ENCODE measurements around the gene PPP1R14D.

The PPP1R14D gene

DNA sequence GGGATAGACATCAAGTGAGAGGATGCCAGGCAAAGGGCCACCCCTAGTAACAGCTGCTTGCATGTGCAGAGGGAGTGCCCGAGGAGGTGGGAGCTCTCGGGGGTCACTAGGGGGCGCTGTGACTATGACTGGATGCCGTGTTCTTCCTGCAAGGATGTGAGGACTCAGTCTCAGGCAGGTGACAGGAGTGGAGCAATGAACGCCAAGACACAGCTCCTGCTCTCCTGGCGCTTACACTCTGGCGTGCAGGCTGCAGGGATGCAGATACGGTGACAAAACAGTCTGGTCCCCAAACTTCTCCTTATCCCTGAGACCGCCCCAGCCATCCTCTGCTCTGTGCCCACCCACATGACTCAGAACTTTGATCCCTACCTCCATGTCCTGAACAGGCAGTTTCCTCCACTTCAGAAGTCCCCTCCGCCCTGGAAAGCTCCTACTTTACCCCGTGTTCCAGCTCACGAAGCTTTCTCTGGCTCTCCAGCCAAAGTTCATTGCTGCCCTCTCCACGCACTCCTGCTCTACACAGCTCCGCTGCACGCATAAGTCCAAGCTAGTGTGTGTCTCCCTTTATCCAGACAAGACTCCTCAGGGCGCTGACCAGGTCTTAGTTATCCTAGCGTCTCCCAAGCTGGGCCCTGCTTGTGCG lies 30.8 kb upstream of the PPP1R14D start (continued):
- TF ChIP-seq ZEB2 (tag by site-specific recombination; IDR thresholded peaks at IDR 0.05), result 0 out of 2 replicates have a peak, but pooled peaks have one; percentile 17
- no peak for TF ChIP-seq ZNF621 (tag by site-specific recombination; IDR thresholded peaks at IDR 0.05)
- no peak for TF ChIP-seq ZNF140 (tag by site-specific recombination; IDR thresholded peaks at IDR 0.05)
- TF ChIP-seq ZNF175 (tag by site-specific recombination; IDR thresholded peaks at IDR 0.05), result no peak
- TF ChIP-seq, protein P1, sequence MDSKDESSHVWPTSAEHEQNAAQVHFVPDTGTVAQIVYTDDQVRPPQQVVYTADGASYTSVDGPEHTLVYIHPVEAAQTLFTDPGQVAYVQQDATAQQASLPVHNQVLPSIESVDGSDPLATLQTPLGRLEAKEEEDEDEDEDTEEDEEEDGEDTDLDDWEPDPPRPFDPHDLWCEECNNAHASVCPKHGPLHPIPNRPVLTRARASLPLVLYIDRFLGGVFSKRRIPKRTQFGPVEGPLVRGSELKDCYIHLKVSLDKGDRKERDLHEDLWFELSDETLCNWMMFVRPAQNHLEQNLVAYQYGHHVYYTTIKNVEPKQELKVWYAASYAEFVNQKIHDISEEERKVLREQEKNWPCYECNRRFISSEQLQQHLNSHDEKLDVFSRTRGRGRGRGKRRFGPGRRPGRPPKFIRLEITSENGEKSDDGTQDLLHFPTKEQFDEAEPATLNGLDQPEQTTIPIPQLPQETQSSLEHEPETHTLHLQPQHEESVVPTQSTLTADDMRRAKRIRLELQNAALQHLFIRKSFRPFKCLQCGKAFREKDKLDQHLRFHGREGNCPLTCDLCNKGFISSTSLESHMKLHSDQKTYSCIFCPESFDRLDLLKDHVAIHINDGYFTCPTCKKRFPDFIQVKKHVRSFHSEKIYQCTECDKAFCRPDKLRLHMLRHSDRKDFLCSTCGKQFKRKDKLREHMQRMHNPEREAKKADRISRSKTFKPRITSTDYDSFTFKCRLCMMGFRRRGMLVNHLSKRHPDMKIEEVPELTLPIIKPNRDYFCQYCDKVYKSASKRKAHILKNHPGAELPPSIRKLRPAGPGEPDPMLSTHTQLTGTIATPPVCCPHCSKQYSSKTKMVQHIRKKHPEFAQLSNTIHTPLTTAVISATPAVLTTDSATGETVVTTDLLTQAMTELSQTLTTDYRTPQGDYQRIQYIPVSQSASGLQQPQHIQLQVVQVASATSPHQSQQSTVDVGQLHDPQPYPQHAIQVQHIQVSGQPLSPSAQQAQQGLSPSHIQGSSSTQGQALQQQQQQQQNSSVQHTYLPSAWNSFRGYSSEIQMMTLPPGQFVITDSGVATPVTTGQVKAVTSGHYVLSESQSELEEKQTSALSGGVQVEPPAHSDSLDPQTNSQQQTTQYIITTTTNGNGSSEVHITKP (tag by site-specific recombination; IDR thresholded peaks at IDR 0.05), result peak; percentile 23; the same call in 1 of the 2 replicates
- TF ChIP-seq, protein P2, sequence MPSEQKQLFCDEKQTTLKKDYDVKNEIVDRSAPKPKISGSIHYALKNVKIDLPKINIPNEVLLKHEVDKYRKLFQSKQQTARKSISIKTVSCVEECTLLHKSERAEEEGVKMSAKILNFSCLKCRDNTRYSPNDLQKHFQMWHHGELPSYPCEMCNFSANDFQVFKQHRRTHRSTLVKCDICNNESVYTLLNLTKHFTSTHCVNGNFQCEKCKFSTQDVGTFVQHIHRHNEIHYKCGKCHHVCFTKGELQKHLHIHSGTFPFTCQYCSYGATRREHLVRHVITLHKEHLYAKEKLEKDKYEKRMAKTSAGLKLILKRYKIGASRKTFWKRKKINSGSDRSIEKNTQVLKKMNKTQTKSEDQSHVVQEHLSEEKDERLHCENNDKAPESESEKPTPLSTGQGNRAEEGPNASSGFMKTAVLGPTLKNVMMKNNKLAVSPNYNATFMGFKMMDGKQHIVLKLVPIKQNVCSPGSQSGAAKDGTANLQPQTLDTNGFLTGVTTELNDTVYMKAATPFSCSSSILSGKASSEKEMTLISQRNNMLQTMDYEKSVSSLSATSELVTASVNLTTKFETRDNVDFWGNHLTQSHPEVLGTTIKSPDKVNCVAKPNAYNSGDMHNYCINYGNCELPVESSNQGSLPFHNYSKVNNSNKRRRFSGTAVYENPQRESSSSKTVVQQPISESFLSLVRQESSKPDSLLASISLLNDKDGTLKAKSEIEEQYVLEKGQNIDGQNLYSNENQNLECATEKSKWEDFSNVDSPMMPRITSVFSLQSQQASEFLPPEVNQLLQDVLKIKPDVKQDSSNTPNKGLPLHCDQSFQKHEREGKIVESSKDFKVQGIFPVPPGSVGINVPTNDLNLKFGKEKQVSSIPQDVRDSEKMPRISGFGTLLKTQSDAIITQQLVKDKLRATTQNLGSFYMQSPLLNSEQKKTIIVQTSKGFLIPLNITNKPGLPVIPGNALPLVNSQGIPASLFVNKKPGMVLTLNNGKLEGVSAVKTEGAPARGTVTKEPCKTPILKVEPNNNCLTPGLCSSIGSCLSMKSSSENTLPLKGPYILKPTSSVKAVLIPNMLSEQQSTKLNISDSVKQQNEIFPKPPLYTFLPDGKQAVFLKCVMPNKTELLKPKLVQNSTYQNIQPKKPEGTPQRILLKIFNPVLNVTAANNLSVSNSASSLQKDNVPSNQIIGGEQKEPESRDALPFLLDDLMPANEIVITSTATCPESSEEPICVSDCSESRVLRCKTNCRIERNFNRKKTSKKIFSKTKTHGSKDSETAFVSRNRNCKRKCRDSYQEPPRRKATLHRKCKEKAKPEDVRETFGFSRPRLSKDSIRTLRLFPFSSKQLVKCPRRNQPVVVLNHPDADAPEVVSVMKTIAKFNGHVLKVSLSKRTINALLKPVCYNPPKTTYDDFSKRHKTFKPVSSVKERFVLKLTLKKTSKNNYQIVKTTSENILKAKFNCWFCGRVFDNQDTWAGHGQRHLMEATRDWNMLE (tag by site-specific recombination; conservative IDR thresholded peaks at IDR 0.05; ENCODE audit: low read depth), result no peak
- TF ChIP-seq ZNF654 (tag by site-specific recombination; IDR thresholded peaks at IDR 0.05; ENCODE audit: low read depth), result peak; percentile 55
- TF ChIP-seq ZNF132 (tag by site-specific recombination; IDR thresholded peaks at IDR 0.05; ENCODE audit: borderline replicate concordance), result no peak
- TF ChIP-seq HIC1 (tag by site-specific recombination; IDR thresholded peaks at IDR 0.05), result no peak
- TF ChIP-seq KLF17 (tag by site-specific recombination; IDR thresholded peaks at IDR 0.05), result peak; percentile 41; the same call in 1 of the 2 replicates
- no peak for TF ChIP-seq ZSCAN23 (tag by site-specific recombination; IDR thresholded peaks at IDR 0.05)
- no peak for TF ChIP-seq ZNF660 (tag by site-specific recombination; IDR thresholded peaks at IDR 0.05)
- no peak for TF ChIP-seq ZBTB20 (tag by site-specific recombination; IDR thresholded peaks at IDR 0.05)
- no peak for TF ChIP-seq ZNF302 (tag by site-specific recombination; IDR thresholded peaks at IDR 0.05; ENCODE audit: low read depth)
- TF ChIP-seq ZFP41 (tag by site-specific recombination; IDR thresholded peaks at IDR 0.05; ENCODE audit: borderline replicate concordance), result no peak
- no peak for TF ChIP-seq KLF8 (tag by site-specific recombination; IDR thresholded peaks at IDR 0.05)
- TF ChIP-seq, protein P3, sequence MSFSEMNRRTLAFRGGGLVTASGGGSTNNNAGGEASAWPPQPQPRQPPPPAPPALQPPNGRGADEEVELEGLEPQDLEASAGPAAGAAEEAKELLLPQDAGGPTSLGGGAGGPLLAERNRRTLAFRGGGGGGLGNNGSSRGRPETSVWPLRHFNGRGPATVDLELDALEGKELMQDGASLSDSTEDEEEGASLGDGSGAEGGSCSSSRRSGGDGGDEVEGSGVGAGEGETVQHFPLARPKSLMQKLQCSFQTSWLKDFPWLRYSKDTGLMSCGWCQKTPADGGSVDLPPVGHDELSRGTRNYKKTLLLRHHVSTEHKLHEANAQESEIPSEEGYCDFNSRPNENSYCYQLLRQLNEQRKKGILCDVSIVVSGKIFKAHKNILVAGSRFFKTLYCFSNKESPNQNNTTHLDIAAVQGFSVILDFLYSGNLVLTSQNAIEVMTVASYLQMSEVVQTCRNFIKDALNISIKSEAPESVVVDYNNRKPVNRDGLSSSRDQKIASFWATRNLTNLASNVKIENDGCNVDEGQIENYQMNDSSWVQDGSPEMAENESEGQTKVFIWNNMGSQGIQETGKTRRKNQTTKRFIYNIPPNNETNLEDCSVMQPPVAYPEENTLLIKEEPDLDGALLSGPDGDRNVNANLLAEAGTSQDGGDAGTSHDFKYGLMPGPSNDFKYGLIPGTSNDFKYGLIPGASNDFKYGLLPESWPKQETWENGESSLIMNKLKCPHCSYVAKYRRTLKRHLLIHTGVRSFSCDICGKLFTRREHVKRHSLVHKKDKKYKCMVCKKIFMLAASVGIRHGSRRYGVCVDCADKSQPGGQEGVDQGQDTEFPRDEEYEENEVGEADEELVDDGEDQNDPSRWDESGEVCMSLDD (tag by site-specific recombination; IDR thresholded peaks at IDR 0.05), result no peak
- TF ChIP-seq ZNF311 (tag by site-specific recombination; IDR thresholded peaks at IDR 0.05; ENCODE audit: borderline replicate concordance), result no peak
- TF ChIP-seq ZNF600 (tag by site-specific recombination; IDR thresholded peaks at IDR 0.05), result no peak; the same call in 1 of the 2 replicates
- no peak for TF ChIP-seq HOXC10 (CRISPR knock-in tag; IDR thresholded peaks at IDR 0.05)
- no peak for TF ChIP-seq ZSCAN18 (tag by site-specific recombination; IDR thresholded peaks at IDR 0.05)
- no peak for TF ChIP-seq ZNF561 (tag by site-specific recombination; IDR thresholded peaks at IDR 0.05; ENCODE audit: borderline replicate concordance)
- no peak for TF ChIP-seq ZFP3 (tag by site-specific recombination; IDR thresholded peaks at IDR 0.05; ENCODE audit: low read depth)

Data from HEK293 (cell line).